Islet precursor cell (in vitro differentiated cells): ENCODE measurements around the gene MAP1S.

Experiments used
- DNase-seq: peaks from one replicate; pipeline ENCODE4 v3.0.0-alpha.2; 2018

The MAP1S gene, protein sequence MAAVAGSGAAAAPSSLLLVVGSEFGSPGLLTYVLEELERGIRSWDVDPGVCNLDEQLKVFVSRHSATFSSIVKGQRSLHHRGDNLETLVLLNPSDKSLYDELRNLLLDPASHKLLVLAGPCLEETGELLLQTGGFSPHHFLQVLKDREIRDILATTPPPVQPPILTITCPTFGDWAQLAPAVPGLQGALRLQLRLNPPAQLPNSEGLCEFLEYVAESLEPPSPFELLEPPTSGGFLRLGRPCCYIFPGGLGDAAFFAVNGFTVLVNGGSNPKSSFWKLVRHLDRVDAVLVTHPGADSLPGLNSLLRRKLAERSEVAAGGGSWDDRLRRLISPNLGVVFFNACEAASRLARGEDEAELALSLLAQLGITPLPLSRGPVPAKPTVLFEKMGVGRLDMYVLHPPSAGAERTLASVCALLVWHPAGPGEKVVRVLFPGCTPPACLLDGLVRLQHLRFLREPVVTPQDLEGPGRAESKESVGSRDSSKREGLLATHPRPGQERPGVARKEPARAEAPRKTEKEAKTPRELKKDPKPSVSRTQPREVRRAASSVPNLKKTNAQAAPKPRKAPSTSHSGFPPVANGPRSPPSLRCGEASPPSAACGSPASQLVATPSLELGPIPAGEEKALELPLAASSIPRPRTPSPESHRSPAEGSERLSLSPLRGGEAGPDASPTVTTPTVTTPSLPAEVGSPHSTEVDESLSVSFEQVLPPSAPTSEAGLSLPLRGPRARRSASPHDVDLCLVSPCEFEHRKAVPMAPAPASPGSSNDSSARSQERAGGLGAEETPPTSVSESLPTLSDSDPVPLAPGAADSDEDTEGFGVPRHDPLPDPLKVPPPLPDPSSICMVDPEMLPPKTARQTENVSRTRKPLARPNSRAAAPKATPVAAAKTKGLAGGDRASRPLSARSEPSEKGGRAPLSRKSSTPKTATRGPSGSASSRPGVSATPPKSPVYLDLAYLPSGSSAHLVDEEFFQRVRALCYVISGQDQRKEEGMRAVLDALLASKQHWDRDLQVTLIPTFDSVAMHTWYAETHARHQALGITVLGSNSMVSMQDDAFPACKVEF

DNA sequence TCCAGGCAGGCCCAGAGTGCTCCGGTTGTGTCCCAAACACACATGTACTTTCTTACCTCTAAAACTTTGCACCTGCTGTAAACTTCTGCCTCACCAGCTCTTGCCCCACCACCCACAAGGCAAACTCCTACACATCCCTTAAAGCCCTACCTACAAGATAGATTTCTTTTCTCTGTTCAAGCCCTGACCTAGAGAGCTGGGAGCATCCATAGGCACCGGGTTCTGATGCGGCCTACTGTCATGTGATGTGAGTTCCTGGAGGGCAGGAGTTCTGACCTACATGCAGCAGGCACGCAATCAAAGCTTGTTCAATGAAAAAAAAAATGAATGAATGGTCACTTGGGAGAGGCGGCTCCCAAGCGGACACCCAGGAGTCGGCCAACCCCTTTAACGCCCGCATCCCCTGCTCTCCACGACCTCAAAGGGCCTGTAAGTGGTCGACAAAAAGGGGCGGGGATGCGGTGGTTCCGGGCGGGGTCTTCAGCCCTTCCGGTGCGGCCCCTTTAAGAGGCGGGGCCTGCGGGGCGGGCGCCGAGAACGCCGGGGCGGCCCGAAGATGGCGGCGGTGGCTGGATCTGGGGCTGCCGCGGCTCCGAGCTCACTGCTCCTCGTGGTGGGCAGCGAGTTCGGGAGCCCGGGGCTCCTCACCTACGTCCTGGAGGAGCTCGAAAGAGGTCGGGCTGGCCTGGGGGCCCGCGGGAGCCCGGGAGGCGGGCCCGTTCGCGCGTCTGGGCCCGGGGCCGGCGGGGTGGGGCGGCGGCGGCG is at the start of gene MAP1S:
TSS of gene MAP1S (plus strand) at position 534 of the 765 bp plus-strand sequence. CDS start at position 557, 23 bp downstream.
- peak; percentile 88 for DNase-seq

DNA sequence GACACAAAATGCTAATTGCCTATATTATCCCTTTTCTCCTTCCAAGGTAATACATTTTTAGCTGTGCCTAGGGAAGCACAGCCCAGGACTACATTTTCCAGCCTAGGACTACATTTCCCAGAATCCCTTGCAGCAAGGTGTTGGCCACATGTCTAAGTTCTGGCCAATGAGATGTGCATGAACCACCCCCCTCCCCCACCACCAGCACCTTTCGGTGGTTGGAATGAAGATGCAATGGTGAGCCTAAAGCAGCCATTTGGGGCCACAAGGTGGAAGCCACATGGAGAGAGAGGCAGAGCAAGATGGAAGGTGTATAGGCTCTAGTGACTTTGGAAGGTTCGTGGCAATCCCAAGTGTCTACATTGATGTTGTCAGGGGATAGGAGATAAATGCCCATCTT is 47.4 kb upstream of the MAP1S start:
- DNase-seq = peak; percentile 61

DNA sequence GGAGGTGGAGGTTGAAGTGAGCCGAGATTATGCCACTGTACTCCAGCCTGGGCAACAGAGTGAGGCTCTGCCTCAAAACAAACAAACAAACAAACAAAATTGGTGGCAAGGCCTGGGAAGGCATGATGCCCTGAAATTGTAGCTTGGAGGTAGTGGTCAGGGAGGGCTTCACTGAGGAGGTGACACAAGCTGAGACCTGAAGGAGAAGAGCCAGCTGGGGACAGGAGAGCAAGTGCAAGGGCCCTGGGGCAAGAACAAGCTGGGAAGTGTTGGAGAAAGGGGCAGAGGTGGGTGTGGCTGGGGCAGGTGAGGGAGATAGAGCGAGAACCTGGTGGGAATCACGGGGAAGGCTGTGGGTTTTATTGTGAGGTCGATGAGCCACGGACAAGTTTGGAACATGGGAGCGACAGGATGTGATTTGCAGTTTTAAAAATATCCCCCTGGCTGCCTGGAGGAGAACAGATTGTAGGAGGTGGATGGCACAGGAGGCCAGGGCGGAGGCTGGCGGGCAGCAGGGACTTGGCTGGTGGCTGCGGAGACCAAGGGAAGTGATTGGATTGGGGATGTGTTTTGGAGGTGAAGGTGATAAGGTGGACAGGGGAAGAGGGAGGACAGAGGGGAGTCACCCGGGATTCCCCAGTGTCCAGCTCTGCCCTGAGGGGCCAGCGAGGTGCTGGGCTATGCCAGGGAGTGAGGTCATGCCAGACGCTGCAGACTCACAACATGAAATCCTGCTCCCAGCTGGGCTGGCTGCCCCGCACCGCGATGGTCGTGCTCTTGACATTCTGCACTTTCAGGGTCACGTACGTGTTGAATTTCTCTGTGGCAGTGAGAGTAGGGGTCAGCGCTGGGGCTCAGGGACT is 45.1 kb upstream of the MAP1S start:
- DNase-seq = no peak

DNA sequence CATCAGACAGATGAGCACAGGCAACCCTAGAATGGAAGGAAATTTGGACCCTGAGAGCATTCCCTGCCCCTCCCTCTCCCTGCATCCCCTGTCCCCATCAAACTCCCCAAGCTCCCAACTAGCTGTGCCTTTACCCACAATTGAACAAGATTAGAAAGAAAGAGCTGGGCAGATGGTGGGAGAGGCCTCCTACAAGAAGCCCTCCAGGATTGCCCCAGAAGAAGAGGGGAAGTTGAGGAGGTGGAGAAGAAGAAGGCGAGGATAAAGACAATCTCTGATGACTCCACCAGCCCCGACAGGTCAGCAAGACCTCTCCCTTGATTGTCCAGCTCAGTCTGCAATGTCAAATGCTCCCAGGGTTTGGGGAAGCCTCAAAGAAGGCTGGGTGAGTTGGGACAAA is 43.0 kb upstream of the MAP1S start:
- no peak for DNase-seq

DNA sequence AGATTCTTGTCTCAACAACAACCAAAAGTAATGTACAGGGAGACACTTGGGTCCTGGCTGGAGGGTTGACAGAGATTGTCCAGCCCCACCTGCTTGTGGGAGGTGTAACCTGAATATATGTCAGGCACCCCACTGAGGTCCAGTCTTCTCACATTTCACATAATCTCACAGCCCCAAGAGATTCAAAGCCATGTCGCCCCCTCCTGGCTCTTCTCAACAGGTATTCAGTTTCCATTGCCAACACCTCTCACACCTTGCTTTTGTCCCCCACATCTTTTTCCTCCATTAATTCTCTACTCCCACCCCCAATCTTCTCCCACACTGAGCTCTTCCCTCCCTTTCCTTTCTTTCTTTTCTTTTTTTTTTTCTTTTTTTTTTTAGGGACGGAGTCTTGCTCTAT is 42.3 kb upstream of the MAP1S start:
- no peak for DNase-seq

DNA sequence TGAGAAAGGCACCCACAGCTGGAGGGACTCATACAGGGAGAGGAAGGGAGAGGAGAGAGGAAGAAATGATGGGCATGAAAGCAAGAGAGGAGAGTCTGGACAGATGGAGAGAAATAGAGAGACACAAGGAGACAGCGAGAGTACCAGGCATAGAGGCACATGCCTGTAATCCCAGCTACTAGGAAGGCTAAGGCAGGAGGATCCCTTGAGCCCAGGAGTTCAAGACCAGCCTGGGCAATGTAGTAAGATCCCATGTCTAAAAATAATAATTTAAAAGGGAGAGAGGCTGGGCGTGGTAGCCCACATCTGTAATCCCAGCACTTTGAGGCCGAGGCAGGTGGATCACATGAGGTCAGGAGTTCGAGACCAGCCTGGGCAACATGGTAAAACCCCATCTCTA is 40.4 kb upstream of the MAP1S start:
- DNase-seq = no peak

DNA sequence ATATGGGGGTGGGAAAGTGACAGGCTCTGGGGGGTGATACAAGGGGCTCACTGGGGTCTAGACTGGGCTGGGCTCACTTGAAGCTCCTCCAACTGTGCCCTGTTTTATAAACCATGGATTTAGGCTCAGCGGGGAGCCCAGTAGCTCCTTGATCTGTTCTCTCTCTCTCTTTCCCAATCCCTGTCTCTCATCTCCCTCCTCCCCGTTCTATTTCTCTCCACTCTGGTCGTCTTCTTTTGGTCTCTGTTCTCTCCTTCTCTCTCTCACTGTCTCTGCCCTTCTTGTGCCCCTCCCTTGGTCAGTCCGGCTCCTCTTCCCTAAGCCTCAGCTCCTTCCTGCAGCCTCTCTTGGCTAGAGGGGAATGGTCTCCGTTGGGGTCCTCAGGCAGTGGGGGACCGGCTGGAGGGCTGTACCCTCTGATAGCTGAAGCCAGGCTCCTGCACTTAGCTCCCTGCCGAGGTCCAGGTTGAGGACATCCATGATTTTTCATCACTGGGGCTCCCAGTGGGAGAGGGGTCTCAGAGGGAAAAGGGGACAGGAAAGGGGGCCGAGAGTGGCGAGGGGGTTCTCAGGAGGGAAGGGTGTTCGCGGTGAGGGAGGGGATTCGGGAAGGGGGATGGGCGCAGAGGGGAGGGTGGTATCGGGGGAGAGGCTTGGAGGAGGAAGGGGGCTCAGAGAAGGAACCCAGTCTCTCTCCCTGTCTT is 39.6 kb upstream of the MAP1S start:
- no peak for DNase-seq

DNA sequence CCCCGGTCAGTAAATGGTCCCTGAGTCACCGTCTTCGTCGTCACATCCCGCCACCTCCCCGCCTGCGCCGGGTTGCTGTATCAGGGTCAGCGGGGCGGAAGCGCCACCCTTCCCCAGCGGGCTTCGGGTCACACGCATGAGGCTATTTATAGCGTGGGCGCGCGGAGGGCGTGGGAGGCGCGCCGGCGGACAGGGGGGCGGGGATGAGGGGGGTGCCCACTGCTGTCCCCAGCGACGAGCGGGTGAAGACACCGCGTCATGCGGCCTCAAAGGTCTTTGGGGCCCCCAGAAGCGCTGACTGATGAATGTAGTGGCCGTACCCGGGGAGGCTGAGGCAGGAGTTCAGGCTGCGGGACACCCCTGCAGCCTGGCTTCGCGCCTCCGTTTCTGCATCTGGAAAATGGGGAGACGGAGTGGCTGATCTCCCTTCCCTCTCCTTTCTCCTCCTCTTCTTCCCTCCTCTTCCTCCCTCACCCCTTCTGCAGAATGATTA is 39.0 kb upstream of the MAP1S start:
- DNase-seq = peak; percentile 78

DNA sequence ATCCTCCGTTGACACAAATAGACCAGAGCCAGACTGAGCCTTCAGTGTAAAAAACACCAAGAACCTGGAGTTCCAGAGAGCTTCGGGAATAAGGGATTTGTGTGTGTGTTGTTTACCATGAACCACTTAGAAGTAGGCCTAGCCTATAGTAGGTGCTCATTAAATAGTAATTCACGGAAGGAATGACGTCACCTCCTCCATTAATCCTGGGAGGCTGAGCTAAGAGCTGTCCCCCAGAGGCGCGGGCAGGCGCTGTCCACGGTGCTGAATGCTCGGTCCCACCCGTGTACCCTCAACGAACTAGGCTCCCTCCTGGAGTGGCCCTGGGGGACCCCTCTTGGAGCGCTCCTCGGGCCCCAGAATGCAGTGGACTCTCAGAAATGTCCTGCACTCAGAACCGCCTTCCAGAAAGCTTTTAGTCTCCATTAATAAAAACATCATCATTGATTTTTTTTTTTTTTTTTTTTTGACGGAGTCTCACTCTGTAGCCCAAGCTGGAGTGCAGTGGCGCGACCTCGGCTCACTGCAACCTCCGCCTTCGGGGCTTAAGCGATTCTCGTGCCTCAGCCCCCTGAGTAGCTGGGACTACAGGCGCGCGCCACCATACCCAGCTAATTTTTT is 37.7 kb upstream of the MAP1S start:
- peak; percentile 74 for DNase-seq

DNA sequence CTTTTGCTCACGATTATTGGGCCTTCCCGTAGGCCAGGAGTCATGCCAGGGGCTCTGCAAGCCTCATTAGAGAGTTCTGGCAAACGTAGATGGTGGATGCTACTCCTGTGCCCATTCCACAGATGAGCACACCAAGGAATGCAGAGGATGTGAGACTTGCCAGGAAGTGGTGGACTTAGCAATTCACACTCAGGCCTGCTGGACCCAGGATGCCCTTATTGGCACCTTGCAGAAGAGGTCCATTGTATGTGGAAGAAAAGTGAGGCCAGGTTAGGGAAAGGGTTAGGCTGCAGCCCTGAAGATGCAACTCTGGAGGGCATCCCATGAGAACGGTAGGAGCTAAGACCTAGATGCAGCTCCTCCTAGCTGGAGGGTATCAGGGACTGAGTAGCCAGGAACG is 37.0 kb upstream of the MAP1S start:
- DNase-seq = no peak

DNA sequence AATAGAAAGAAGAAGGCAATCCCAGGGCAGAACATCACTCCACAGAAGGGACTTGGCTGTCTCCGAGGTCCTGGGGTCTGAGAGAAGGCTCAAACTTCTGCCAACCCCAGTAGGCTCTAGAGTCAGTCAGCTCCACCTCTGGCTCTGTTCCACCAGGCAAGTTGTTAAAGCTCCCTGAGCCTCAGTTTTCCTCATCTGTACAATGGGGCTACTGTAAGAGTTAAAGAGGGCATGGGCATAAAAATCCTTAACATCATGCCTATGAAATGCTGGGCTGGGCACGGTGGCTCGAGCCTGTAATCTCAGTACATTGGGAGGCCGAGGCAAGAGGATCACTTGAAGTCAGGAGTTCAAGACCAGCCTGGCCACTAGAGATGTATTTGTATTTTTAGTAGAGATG is 36.2 kb upstream of the MAP1S start:
- DNase-seq = no peak

DNA sequence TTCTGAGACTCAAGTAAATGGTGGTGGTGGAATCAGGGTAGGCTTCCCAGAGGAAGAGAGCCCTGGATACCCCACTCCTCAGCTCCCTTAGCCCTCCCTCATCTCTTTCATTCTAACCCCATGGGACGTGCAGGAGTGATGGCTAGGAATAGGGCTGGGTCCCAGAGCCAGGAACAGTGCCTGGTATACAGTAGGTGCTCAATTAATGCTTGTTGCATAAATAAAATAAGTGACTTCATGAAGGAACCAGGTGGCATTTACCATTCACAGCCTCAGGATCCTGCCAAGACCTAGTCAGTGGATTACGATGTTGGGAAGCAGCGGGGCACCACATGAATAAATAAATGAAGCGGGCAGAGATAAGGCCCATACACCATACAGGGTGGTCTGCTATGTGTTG is 35.0 kb upstream of the MAP1S start:
- no peak for DNase-seq

DNA sequence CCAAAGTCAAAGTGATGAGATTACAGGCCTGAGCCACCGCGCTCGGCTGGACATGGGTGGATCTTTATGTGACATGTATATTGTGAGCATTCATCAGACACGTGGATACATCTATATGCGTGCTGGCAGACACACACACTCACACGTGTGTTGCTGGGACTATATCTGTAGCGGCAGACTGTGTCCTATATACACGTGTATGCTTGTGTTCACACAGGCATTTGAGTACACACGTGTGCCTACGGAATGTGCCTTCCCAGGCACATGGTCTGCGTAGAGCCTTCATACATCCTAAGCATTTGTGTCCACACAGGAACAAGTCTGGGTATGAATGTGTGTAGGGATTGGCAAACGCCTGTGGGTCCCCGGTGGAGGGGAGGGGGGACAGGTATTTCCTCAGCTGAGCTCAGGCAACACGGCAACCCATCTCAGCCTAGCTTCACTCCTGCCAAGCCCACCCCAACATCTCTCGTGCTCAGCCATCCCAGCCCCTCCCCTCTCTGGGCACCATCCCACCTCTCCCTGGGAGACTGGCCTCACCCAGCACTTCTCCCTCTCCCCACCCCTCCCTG is 33.7 kb upstream of the MAP1S start:
- no peak for DNase-seq

DNA sequence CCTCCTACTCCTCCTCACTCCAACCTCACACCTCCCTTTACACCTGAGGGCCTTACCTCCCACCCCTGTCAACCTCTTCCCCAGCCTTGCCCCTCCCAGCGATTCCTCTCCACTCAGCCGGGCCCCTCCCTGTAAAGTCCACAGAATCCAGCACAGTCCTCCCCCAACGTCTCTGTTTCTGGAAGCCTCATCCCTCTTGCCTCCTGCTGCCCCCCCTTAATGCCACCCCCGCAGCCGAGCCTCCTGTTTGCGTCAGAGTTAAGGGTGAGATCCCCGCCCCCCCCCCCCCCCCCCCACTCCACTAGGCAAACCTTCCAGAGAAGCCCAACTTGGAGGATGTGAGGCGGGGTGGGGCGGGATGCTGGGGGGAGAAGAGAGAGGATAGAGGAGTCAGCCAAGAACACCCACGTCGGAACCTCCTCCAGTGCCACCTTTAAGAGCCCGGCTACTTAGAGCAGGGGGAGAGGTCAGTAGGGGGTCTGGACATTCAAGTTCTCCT is 33.2 kb upstream of the MAP1S start:
- no peak for DNase-seq

DNA sequence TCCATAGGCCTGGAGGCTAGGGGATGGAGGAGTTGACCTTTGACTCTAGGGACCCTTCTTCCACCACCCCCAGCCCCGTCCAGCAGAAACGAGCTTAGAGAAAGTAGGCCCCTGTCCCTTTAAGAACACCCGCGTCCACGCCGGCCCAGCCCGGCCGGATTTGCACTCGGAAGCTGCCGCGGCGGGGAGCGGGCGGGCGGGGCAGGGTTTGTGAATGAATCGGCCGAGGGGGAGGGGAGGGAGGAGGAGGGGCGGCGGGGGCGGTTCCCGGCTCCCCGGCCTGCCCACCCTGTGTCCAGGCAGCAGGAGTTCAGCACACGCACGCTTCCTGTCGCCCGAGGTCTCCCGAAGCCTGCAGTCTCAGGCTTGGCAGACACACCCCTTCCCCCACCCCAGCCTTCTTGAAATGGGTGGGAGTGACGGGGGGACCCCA is 32.7 kb upstream of the MAP1S start:
- peak; percentile 85 for DNase-seq

DNA sequence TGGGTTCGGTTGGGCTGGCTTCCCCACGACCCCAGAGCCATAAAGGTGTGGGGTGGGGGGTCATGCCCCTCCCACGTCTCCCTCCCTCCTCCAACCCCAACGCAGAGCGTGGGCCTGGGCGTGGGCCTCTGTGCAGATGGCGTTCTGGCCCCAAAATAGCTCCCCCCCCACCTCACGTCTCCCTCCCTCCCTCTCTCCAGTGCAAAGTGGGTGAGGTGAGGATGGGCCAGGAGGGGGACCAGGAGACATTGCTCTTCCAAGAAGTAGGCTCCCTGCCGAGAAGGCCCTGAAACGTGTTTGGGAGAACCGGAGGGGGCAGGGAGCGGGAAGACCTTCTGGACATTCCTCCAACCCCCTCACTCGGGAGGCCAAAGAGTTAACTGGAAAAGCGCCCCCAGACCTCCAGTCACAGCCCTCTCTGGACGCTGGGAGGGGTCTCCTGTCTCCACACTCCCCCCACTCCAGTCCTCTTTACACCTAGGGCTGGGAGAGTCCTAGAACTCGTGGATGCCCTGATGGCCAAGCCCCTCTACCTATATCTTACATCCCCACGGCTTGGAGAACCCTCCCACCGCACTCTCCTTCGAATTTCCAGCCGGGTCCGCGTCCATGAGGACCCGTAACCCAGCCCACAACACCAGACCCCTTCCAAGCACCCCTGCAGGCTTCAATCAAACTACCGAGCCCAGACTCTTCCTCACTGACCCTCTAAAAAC is 32.0 kb upstream of the MAP1S start:
- no peak for DNase-seq

DNA sequence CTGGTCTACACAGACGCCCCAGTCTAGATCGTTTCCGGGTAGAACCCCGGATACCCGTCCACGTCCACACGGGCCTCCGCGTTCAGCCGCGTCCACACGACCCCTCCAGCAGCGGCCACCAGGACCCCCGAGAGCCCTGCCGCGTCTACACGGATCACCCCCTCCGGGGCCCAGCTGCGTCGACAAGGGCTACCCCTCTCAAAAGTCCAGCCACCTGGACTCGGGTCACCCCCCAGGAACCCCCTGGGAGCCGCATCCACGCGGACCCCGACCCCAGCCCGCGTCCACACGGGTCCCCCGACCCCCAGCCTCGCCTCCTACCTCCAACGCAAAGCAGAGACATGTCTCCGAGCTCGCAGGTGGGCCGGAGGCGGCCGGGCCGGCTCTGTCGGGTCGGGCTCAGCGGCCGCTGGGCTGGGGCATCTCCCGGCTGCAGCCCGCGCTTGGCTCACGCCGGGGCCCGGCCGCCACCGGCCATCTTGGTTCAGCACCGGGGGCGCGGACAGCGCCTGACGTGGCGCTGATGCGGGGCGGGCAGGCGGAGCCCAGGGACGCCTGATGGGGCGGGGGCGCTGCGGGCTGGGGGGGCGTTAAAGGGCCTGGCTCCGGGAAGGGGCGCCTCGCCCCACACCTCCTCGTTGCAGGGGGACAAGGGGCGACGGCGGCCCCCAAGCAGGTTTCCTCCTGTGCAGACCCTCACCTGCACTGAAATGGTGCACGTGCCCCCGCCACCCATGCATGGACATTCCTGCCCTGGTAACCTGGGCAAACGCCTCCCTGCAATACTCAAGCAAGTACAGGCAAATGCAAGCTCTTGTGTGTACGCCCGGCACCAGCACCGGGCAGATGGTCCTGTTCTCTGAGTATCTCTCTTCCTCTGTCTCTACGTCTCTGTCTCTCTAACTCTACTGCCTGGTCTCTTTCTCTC is 31.2 kb upstream of the MAP1S start, which contains the start of gene UNC13A:
TSS of gene UNC13A (minus strand) at position 498 of the 928 bp plus-strand sequence. CDS start at position 343, 155 bp downstream.
- DNase-seq = peak; percentile 88
